ENCODE measurements around the gene GPR107.

- TF ChIP-seq TEAD4 (IDR thresholded peaks at IDR 0.05) (no peak), EP300 (IDR thresholded peaks at IDR 0.05; ENCODE audit: borderline replicate concordance) (no peak), USF1 (IDR thresholded peaks at IDR 0.05) (no peak), CREB1 (IDR thresholded peaks at IDR 0.05; ENCODE audit: low read depth) (no peak), NFIC (IDR thresholded peaks at IDR 0.05) (no peak), YY1 (IDR thresholded peaks at IDR 0.05; ENCODE audit: low read depth) (no peak)
Observed at GRCh38 chr9:130187523-130187846, 133.8 kb downstream of the GPR107 start.
